Sigmoid colon (tissue), 4 donors: ENCODE results near the gene AADACL4.

Experiments used
- CTCF ChIP-seq, 4 experiments: fragments of 450-650 bp in 3 of 4; fragments of 200-600 bp in 1 of 4; IDR thresholded peaks; one replicate each; pipeline ENCODE4 v1.5.1; 2016 to 2019; ENCODE audit warnings: antibody characterized with exemption in 4 of 4, mild to moderate bottlenecking in 3 of 4, moderate library complexity in 2 of 4
- EP300 ChIP-seq, 4 donors: sonication (generic); formaldehyde crosslinking; IDR thresholded peaks; one replicate each; pipeline ENCODE4 v1.6.1; 2017; ENCODE audit warnings: antibody characterized with exemption in 4 of 4
- POLR2A ChIP-seq, 2 donors: fragments of 450-650 bp; IDR thresholded peaks; one replicate each; pipeline ENCODE4 v1.6.1; 2016; ENCODE audit warnings: antibody characterized with exemption in 2 of 2, mild to moderate bottlenecking in 2 of 2, moderate library complexity in 2 of 2
- POLR2AphosphoS5 ChIP-seq, 4 donors: sonication (generic); formaldehyde crosslinking; IDR thresholded peaks; one replicate each; pipeline ENCODE4 v1.6.1; 2017; ENCODE audit warnings: antibody characterized with exemption in 4 of 4

GRCh38 chr1:12706061-12706460 lies 62.2 kb downstream of the AADACL4 start:
- no peak for TF ChIP-seq CTCF (IDR thresholded peaks at IDR 0.05)
- TF ChIP-seq EP300 (IDR thresholded peaks at IDR 0.05): no peak
- TF ChIP-seq POLR2A (IDR thresholded peaks at IDR 0.05): no peak
- no peak for TF ChIP-seq POLR2AphosphoS5 (IDR thresholded peaks at IDR 0.05)
